Prostate gland (tissue), 2 donors: Measurements from ENCODE around the gene ZNF488.

Source experiments
- CTCF ChIP-seq, 4 experiments: fragments of 200-600 bp in 2 of 4; fragments of 450-650 bp in 2 of 4; sonication (generic) in 2 of 4; IDR thresholded peaks; 1 replicate in 3 of 4; 2 replicates in 1 of 4; pipeline ENCODE4 v1.5.1; 2016 to 2019; ENCODE audit warnings: antibody characterized with exemption in 4 of 4, mild to moderate bottlenecking in 2 of 4, moderate library complexity in 2 of 4
- POLR2A ChIP-seq: fragments of 450-650 bp; IDR thresholded peaks from one replicate; pipeline ENCODE4 v1.6.1; 2016; ENCODE audit warnings: antibody characterized with exemption, mild to moderate bottlenecking

DNA sequence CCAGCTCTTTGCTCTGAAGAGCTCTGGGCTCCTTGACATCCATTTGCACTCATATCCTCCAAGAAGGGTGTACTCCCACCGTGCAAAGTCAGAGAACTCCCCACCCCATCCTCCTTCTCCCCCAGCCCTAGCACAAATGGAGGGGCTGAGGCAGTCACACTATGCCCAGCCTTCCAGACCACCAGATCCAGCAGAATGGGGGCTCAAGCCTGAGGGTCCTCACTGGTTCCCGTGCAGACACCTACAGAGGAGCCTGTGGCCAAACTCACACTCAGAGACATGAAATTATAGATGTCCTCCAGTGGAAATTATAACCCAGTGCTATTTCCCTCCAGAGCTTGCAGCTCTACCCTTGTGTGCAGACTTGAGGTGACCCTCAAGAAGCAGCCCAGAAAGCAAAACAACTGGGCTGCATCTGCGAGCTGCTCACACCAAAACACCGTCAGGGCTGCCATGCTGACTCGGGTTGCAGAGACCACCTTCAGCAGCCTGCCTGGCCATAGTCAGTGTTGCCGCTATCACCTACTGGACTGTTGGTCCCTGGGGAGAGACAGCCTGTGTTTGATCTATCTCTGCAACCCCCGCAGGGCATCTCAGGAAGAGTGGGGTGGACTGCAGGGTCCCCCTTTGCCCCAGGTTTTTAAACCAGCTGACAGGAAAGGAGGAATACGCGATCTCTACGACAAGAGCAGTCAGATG, 7.4 kb downstream of the ZNF488 start:
- no peak for TF ChIP-seq CTCF (IDR thresholded peaks at IDR 0.05)
- no peak for TF ChIP-seq POLR2A
